Neural cell (in vitro differentiated cells): ENCODE data around the gene MND1. TPM values are rescaled to one million over a fixed set of nuclear protein-coding genes. Genes with fewer than 3 reads are reported as not detected.

Experiments
- H2AFZ ChIP-seq: fragments of 200-600, 300-800 bp; sonication (generic), shearing (Covaris generic); 2 replicates; pipeline ENCODE4 v1.6.0; 2014; ENCODE audit warnings: low read depth, mild to moderate bottlenecking, antibody characterized with exemption, low read length, moderate library complexity
- H3F3A ChIP-seq: fragments of 200-600 bp; shearing (Covaris generic); 2 replicates; pipeline ENCODE4 v1.6.1; 2016; ENCODE audit warnings: mild to moderate bottlenecking, moderate library complexity, mixed read lengths, antibody characterized with exemption, low read length; ENCODE audit not compliant: insufficient read depth, poor library complexity, severe bottlenecking
- H3K27ac ChIP-seq: fragments of 200-600, 300-800 bp; sonication (generic), shearing (Covaris generic); 2 replicates; pipeline ENCODE4 v1.5.1; 2014; ENCODE audit warnings: mild to moderate bottlenecking, low read length, moderate library complexity
- H3K27me3 ChIP-seq: fragments of 300-800, 200-600 bp; sonication (generic), shearing (Covaris generic); 2 replicates; pipeline ENCODE4 v1.6.0; 2014; ENCODE audit warnings: mild to moderate bottlenecking, low read depth, low read length, moderate library complexity; ENCODE audit not compliant: insufficient read depth
- H3K36me3 ChIP-seq: fragments of 300-800, 200-600 bp; sonication (generic), shearing (Covaris generic); 2 replicates; pipeline ENCODE4 v1.5.1; 2014; ENCODE audit warnings: mild to moderate bottlenecking, antibody characterized with exemption, low read length, moderate library complexity; ENCODE audit not compliant: insufficient read depth
- H3K4me2 ChIP-seq: fragments of 300-800, 200-600 bp; sonication (generic), shearing (Covaris generic); 2 replicates; pipeline ENCODE4 v1.6.0; 2014; ENCODE audit warnings: mild to moderate bottlenecking, low read length
- H3K4me3 ChIP-seq: fragments of 300-800, 200-600 bp; sonication (generic), shearing (Covaris generic); 2 replicates; pipeline ENCODE4 v1.5.1; 2014; ENCODE audit warnings: mild to moderate bottlenecking, low read length, moderate library complexity
- H3K79me2 ChIP-seq: fragments of 200-600 bp; shearing (Covaris generic); replicated peaks from 2 replicates; pipeline ENCODE4 v1.6.0; 2014; ENCODE audit warnings: mild to moderate bottlenecking, low read length, moderate library complexity; ENCODE audit not compliant: insufficient read depth
- H3K9ac ChIP-seq: fragments of 300-800, 200-600 bp; sonication (generic), shearing (Covaris generic); 2 replicates; pipeline ENCODE4 v1.6.1; 2016; ENCODE audit warnings: mild to moderate bottlenecking, low read length, mixed read lengths
- H3K9me2 ChIP-seq: fragments of 200-600 bp; shearing (Covaris generic); 2 replicates; pipeline ENCODE4 v1.6.1; 2016; ENCODE audit warnings: mild to moderate bottlenecking, low read length, mixed read lengths; ENCODE audit not compliant: insufficient read depth
- H3K9me3 ChIP-seq: fragments of 200-600, 300-800 bp; sonication (generic), shearing (Covaris generic); 2 replicates; pipeline ENCODE4 v1.6.1; 2016; ENCODE audit warnings: mild to moderate bottlenecking, mixed run types, low read length, moderate library complexity, mixed read lengths
- H4K20me1 ChIP-seq: fragments of 200-600 bp; shearing (Covaris generic); 2 replicates; pipeline ENCODE4 v1.6.1; 2016; ENCODE audit warnings: mild to moderate bottlenecking, mixed run types; ENCODE audit not compliant: insufficient read depth
- CTCF ChIP-seq: fragments of 450-650 bp; IDR thresholded peaks from 2 replicates; pipeline ENCODE4 v1.5.1; 2014; ENCODE audit warnings: antibody characterized with exemption, mild to moderate bottlenecking, moderate library complexity; ENCODE audit not compliant: poor library complexity, severe bottlenecking
- EP300 ChIP-seq: fragments of 450-650 bp; conservative IDR thresholded peaks from 2 replicates; pipeline ENCODE4 v1.6.1; 2014; ENCODE audit warnings: antibody characterized with exemption, mild to moderate bottlenecking, moderate library complexity; ENCODE audit not compliant: poor library complexity, severe bottlenecking
- EZH2 ChIP-seq: fragments of 200-600, 300-800 bp; shearing (Covaris generic), sonication (generic); IDR thresholded peaks from 2 replicates; pipeline ENCODE4 v1.6.1; 2014; ENCODE audit warnings: antibody characterized with exemption, low read length, borderline replicate concordance, mild to moderate bottlenecking; ENCODE audit not compliant: insufficient read depth, poor library complexity, severe bottlenecking
- MXI1 ChIP-seq: fragments of 450-650 bp; conservative IDR thresholded peaks from 2 replicates; pipeline ENCODE4 v1.6.1; 2014; ENCODE audit warnings: antibody characterized with exemption, mild to moderate bottlenecking; ENCODE audit not compliant: poor library complexity, severe bottlenecking
- POLR2AphosphoS5 ChIP-seq: IDR thresholded peaks from 2 replicates; pipeline ENCODE4 v1.6.1; 2012
- RAD21 ChIP-seq: fragments of 450-650 bp; conservative IDR thresholded peaks from 2 replicates; pipeline ENCODE4 v1.6.1; 2014; ENCODE audit warnings: antibody characterized with exemption, mild to moderate bottlenecking, moderate library complexity
- REST ChIP-seq: IDR thresholded peaks from 2 replicates; pipeline ENCODE4 v1.6.1; 2012; ENCODE audit warnings: borderline replicate concordance
- SMC3 ChIP-seq: fragments of 450-650 bp; conservative IDR thresholded peaks from 2 replicates; pipeline ENCODE4 v1.6.1; 2014; ENCODE audit warnings: antibody characterized with exemption, mild to moderate bottlenecking, moderate library complexity; ENCODE audit not compliant: poor library complexity
- TAF1 ChIP-seq: IDR thresholded peaks from 2 replicates; pipeline ENCODE4 v1.6.1; 2012; ENCODE audit warnings: low read depth
- polyA plus RNA-seq: library from polyadenylated mRNA; depleted of rRNA; stranded (reverse); fragments of >200 nt; gene quantifications from 2 replicates; pipeline ENCODE4 v1.2.3, GENCODE V29; 2014

Gene MND1
- polyA plus RNA-seq, 1 donor from 2014 or later, result 5.6 TPM

GRCh38 chr4:153432965-153433753 lies 88.7 kb downstream of the MND1 start:
- no peak overlapping the region for H3K9ac ChIP-seq
- H3K4me3 ChIP-seq, result no peak overlapping the region
- H3K27me3 ChIP-seq, result no peaks in the 10 kb centered on the region
- H3K9me3 ChIP-seq, result no peaks in the 10 kb centered on the region
- no peaks in the 10 kb centered on the region for H3K9me2 ChIP-seq
- no peaks in the 10 kb centered on the region for H4K20me1 ChIP-seq
- no peak overlapping the region for H3K27ac ChIP-seq
- no peaks in the 10 kb centered on the region for H3K79me2 ChIP-seq
- no peak overlapping the region for H3K4me2 ChIP-seq
- no peaks in the 10 kb centered on the region for H3K36me3 ChIP-seq
- H3F3A ChIP-seq, result no peaks in the 10 kb centered on the region
- TF ChIP-seq EP300 (no peak), TAF1 (no peak), SMC3 (no peak), CTCF (no peak), RAD21 (no peak), EZH2 (no peak), REST (no peak), POLR2AphosphoS5 (no peak), MXI1 (no peak)
- no peak overlapping the region for H2AFZ ChIP-seq

- no peaks in the 10 kb centered on the region for H4K20me1 ChIP-seq
- H3K4me3 ChIP-seq, result no peak overlapping the region
- no peaks in the 10 kb centered on the region for H3F3A ChIP-seq
- H3K4me2 ChIP-seq, result no peak overlapping the region
- no peak overlapping the region for H3K27ac ChIP-seq
- no peaks in the 10 kb centered on the region for H3K36me3 ChIP-seq
- no peaks in the 10 kb centered on the region for H3K9me3 ChIP-seq
- no peak overlapping the region for H3K9ac ChIP-seq
- TF ChIP-seq MXI1, result no peak
- TF ChIP-seq SMC3, result no peak
- TF ChIP-seq REST, result no peak
- TF ChIP-seq POLR2AphosphoS5, result no peak
- no peak for TF ChIP-seq EP300
- no peak for TF ChIP-seq RAD21
- TF ChIP-seq TAF1, result no peak
- TF ChIP-seq EZH2, result no peak
- TF ChIP-seq CTCF, result no peak
- H3K27me3 ChIP-seq, result no peaks in the 10 kb centered on the region
- no peaks in the 10 kb centered on the region for H3K9me2 ChIP-seq
- H2AFZ ChIP-seq, result no peak overlapping the region
- no peaks in the 10 kb centered on the region for H3K79me2 ChIP-seq
Measured at GRCh38 chr4:153433754-153434105, 89.2 kb downstream of the MND1 start.
